ENCODE data around the gene AUTS2. TPM values are rescaled to one million over a fixed set of nuclear protein-coding genes. Genes with fewer than 3 reads are reported as not detected.

AUTS2 gene
- total RNA-seq, 1 donor from 2014 or later = 53.0 TPM

GRCh38 chr7:70343519-70343918, 745.2 kb downstream of the AUTS2 start:
- Histone ChIP-seq H3K27me3 (no peaks in the 10 kb centered on the region), H3K4me1 (no peaks in the 10 kb centered on the region), H3K9me3 (no peaks in the 10 kb centered on the region), H3K36me3 (no peaks in the 10 kb centered on the region), H3K4me3 (no peak overlapping the region), H3K27ac (no peak overlapping the region)
- TF ChIP-seq POLR2A (IDR thresholded peaks at IDR 0.05) (no peak), POLR2AphosphoS5 (IDR thresholded peaks at IDR 0.05; ENCODE audit: insufficient read depth in 1 of 2, low read depth in 1 of 2) (no peak)
- TF ChIP-seq, protein P1, sequence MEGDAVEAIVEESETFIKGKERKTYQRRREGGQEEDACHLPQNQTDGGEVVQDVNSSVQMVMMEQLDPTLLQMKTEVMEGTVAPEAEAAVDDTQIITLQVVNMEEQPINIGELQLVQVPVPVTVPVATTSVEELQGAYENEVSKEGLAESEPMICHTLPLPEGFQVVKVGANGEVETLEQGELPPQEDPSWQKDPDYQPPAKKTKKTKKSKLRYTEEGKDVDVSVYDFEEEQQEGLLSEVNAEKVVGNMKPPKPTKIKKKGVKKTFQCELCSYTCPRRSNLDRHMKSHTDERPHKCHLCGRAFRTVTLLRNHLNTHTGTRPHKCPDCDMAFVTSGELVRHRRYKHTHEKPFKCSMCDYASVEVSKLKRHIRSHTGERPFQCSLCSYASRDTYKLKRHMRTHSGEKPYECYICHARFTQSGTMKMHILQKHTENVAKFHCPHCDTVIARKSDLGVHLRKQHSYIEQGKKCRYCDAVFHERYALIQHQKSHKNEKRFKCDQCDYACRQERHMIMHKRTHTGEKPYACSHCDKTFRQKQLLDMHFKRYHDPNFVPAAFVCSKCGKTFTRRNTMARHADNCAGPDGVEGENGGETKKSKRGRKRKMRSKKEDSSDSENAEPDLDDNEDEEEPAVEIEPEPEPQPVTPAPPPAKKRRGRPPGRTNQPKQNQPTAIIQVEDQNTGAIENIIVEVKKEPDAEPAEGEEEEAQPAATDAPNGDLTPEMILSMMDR (IDR thresholded peaks at IDR 0.05) = no peak
- intact Hi-C loops (cut with DNase I) = no loop called here
- no peak for DNase-seq (ENCODE audit: extremely low spot score in 2 of 2)

GRCh38 chr7:70344726-70345125, 746.5 kb downstream of the AUTS2 start:
- Histone ChIP-seq H3K27ac (no peak overlapping the region), H3K36me3 (no peaks in the 10 kb centered on the region), H3K27me3 (no peaks in the 10 kb centered on the region), H3K4me1 (no peaks in the 10 kb centered on the region), H3K4me3 (no peak overlapping the region), H3K9me3 (no peaks in the 10 kb centered on the region)
- no peak for DNase-seq (ENCODE audit: extremely low spot score in 2 of 2)
- TF ChIP-seq, protein P1 (IDR thresholded peaks at IDR 0.05) = no peak
- TF ChIP-seq POLR2AphosphoS5 (IDR thresholded peaks at IDR 0.05; ENCODE audit: insufficient read depth in 1 of 2, low read depth in 1 of 2) = no peak
- no peak for TF ChIP-seq POLR2A (IDR thresholded peaks at IDR 0.05)
- intact Hi-C loops (cut with DNase I) = no loop called here

DNA sequence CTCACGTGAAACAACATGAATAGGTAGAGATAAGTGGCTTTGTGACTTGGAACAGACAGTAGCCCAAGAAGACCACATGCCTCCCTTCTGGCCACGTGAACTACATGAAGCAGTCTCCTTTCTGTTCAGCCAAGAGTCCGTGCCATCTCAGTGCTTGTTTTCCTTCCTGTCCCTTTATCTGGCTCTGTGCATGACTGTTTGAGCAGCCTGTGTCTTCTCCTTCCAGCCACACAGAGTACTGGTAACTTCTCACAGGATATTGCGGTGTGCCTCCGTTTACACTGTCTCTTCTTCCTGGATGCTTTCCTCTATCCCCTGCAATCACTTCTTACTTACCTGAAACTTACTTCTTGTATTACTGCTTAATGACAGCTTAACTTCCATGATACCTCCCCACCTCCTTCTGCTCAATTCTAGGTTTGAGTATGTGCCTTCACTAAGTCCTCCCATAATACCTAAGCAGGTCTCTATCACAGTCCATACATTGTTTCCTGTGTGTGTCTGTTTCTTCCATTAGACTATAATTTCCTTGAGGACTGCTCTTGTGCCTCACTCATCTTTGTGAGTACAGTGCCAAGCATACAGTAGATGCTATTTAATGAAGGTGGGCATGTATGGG, 748.7 kb downstream of the AUTS2 start:
- Histone ChIP-seq H3K27me3 (no peaks in the 10 kb centered on the region), H3K4me1 (no peaks in the 10 kb centered on the region), H3K4me3 (no peak overlapping the region), H3K27ac (no peak overlapping the region), H3K9me3 (no peaks in the 10 kb centered on the region), H3K36me3 (no peaks in the 10 kb centered on the region)
- no peak for DNase-seq (ENCODE audit: extremely low spot score in 2 of 2)
- TF ChIP-seq, protein P1 (IDR thresholded peaks at IDR 0.05) = no peak
- TF ChIP-seq POLR2AphosphoS5 (IDR thresholded peaks at IDR 0.05; ENCODE audit: insufficient read depth in 1 of 2, low read depth in 1 of 2) (no peak), POLR2A (IDR thresholded peaks at IDR 0.05) (no peak)
- intact Hi-C loops (cut with DNase I) = no loop called here

DNA sequence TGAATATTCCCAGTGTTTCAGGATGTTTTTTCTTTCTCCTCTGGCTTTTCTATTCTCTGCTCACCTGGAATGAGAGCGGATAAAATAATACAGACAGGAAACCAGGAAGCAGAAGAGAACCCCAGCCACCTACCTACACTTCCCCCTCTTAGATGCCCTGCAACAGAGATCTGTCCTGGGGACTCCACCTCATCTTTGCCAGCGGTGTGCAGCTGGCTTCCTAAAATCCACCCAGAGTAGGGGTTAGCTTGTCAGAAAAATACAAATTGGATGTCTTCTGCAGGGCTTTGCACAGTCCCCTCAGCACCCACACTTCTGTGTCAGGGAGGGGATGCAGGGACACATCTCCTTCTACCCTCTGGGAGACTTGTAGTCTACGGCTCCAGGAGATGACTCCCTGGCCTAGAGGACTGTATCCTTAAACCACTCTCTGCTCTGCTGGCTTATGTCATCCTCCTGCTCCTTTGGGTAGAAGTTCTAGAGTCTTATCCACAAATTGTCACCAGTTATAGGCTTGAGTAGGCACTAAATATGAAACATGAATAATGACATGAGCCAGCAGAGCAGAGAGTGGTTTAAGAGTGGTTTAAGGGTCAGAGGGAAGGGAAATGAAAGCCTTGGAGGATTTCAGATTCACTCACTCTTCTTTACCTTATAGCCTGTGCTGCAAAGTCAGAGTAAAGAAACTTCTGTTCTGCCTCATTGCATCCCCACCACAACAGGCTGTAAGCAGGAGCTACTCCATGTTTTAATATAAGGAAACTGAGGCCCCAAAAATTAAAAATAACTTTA, 749.4 kb downstream of the AUTS2 start:
- H3K9me3 ChIP-seq = no peaks in the 10 kb centered on the region
- TF ChIP-seq POLR2AphosphoS5 (IDR thresholded peaks at IDR 0.05; ENCODE audit: insufficient read depth in 1 of 2, low read depth in 1 of 2) = no peak
- TF ChIP-seq, protein P1 (IDR thresholded peaks at IDR 0.05) = no peak
- H3K36me3 ChIP-seq = no peaks in the 10 kb centered on the region
- no peaks in the 10 kb centered on the region for H3K27me3 ChIP-seq
- no peak for DNase-seq (ENCODE audit: extremely low spot score in 2 of 2)
- no peak overlapping the region for H3K27ac ChIP-seq
- intact Hi-C loops (cut with DNase I) = no loop called here
- no peak overlapping the region for H3K4me3 ChIP-seq
- no peaks in the 10 kb centered on the region for H3K4me1 ChIP-seq

GRCh38 chr7:70349031-70349430, 750.8 kb downstream of the AUTS2 start:
- Histone ChIP-seq H3K9me3 (no peaks in the 10 kb centered on the region), H3K27me3 (no peaks in the 10 kb centered on the region), H3K36me3 (no peaks in the 10 kb centered on the region), H3K27ac (no peak overlapping the region), H3K4me3 (no peak overlapping the region), H3K4me1 (peaks cover 9% of the 10 kb centered on the region)
- DNase-seq (ENCODE audit: extremely low spot score in 2 of 2) = no peak
- TF ChIP-seq POLR2AphosphoS5 (IDR thresholded peaks at IDR 0.05; ENCODE audit: insufficient read depth in 1 of 2, low read depth in 1 of 2) = no peak
- TF ChIP-seq POLR2A (IDR thresholded peaks at IDR 0.05) = no peak
- TF ChIP-seq, protein P1 (IDR thresholded peaks at IDR 0.05) = no peak
- intact Hi-C loops (cut with DNase I) = no loop called here

Data from vagina (tissue), 2 donors.